ENCODE data around the gene MAT2A. TPM values are rescaled to one million over a fixed set of nuclear protein-coding genes. Genes with fewer than 3 reads are reported as not detected.

The MAT2A gene
- total RNA-seq, 1 donor, result 161 TPM

GRCh38 chr2:85525029-85525428, 13.9 kb upstream of the MAT2A start:
- H3K4me3 ChIP-seq (ENCODE audit: low read depth, low read length), result no peak overlapping the region
- TF ChIP-seq, protein P1, sequence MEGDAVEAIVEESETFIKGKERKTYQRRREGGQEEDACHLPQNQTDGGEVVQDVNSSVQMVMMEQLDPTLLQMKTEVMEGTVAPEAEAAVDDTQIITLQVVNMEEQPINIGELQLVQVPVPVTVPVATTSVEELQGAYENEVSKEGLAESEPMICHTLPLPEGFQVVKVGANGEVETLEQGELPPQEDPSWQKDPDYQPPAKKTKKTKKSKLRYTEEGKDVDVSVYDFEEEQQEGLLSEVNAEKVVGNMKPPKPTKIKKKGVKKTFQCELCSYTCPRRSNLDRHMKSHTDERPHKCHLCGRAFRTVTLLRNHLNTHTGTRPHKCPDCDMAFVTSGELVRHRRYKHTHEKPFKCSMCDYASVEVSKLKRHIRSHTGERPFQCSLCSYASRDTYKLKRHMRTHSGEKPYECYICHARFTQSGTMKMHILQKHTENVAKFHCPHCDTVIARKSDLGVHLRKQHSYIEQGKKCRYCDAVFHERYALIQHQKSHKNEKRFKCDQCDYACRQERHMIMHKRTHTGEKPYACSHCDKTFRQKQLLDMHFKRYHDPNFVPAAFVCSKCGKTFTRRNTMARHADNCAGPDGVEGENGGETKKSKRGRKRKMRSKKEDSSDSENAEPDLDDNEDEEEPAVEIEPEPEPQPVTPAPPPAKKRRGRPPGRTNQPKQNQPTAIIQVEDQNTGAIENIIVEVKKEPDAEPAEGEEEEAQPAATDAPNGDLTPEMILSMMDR (IDR thresholded peaks at IDR 0.05; ENCODE audit: insufficient read depth, low read length), result no peak
- no peak for DNase-seq (ENCODE audit: low read depth)

- H3K4me3 ChIP-seq (ENCODE audit: low read depth, low read length), result no peak overlapping the region
- TF ChIP-seq, protein P1 (IDR thresholded peaks at IDR 0.05; ENCODE audit: insufficient read depth, low read length), result no peak
- no peak for DNase-seq (ENCODE audit: low read depth)
Observed at GRCh38 chr2:85525567-85525966, 13.4 kb upstream of the MAT2A start.

DNA sequence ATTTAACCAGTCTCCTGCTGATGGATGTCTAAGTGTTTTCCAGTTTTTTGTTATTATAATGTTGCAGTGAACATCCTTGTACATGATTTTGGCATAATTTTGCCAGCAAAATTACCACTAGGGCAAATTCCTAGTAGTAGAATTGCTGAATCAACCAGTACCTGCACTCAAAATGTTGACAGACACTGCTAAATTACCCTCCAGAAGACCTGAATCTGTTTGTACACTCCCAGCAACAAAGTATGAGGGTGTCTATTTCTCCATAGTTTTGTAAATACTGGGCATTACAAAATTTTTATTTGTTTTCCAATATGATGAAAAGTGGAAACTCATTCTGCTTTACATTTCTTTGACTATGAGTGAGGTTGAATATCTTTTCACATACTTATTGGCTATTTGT, 11.2 kb upstream of the MAT2A start:
- no peak for DNase-seq (ENCODE audit: low read depth)
- no peak overlapping the region for H3K4me3 ChIP-seq (ENCODE audit: low read depth, low read length)
- TF ChIP-seq, protein P1 (IDR thresholded peaks at IDR 0.05; ENCODE audit: insufficient read depth, low read length), result no peak

GRCh38 chr2:85528355-85528754, 10.6 kb upstream of the MAT2A start:
- no peak overlapping the region for H3K4me3 ChIP-seq (ENCODE audit: low read depth, low read length)
- TF ChIP-seq, protein P1 (IDR thresholded peaks at IDR 0.05; ENCODE audit: insufficient read depth, low read length), result no peak
- DNase-seq (ENCODE audit: low read depth), result no peak

DNA sequence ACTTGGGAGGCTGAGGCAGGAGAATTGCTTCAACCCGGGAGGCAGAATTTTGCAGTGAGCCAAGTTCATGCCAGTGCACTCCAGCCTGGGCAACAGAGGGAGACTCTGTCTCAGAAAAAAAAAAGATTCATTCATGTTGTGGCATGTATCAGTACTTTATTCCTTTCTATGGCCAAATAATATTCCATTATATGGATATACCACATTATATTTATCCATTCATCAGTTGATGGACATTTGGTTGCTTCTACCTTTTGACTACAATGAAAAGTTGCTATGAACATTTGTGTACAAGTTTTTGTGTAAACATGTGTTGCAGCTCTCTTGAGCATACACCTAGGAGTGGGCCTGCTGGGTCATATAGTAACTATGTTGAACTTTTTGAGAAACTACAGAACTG, 9.2 kb upstream of the MAT2A start:
- no peak overlapping the region for H3K4me3 ChIP-seq (ENCODE audit: low read depth, low read length)
- TF ChIP-seq, protein P1 (IDR thresholded peaks at IDR 0.05; ENCODE audit: insufficient read depth, low read length), result no peak
- DNase-seq (ENCODE audit: low read depth), result no peak

DNA sequence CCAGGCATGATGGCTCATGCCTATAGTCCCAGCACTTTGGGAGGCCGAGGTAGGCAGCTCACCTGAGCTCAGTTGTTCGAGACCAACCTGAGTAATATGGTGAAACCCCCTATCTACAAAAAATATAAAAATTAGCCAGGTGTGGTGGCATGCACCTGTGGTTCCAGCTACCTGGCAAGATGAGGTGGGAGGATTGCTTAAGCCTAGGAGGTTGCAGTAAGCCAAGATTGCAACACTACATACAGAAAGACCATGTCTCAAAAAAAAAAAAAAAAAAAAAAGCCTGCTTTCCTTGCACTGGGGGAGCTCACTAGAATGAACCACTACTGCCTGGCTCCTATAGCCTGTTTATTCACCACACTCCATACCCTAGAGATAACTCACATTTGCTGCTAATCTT, 7.4 kb upstream of the MAT2A start:
- no peak for DNase-seq (ENCODE audit: low read depth)
- TF ChIP-seq, protein P1 (IDR thresholded peaks at IDR 0.05; ENCODE audit: insufficient read depth, low read length), result no peak
- H3K4me3 ChIP-seq (ENCODE audit: low read depth, low read length), result no peak overlapping the region

DNA sequence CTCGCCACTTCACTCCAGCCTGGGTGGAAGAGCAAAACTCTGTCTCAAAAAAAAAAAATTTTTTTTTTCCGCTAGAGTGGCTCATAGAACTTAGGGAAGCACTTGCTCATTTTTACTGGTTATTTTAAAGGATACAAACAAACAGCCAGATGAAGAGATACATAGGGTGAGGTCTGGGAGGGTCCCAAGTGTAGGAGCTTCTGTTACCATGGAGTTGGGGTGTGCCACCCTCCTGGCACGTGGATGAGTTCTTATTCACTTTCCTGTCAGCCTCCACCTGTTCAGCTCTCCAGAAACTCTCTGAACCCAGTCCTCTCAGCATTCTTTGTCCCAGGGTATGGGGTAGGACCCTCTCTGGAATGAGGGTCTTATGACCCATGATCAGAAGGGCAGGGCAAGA, 4.9 kb upstream of the MAT2A start:
- DNase-seq (ENCODE audit: low read depth), result no peak
- H3K4me3 ChIP-seq (ENCODE audit: low read depth, low read length), result no peak overlapping the region
- TF ChIP-seq, protein P1 (IDR thresholded peaks at IDR 0.05; ENCODE audit: insufficient read depth, low read length), result no peak
